Measurements from ENCODE around the gene PCDHA6. TPM values are rescaled to one million over a fixed set of nuclear protein-coding genes. Genes with fewer than 3 reads are reported as not detected.
"Not testable (repeated sequence)": the region's sequence is repeated elsewhere in the genome, so short reads cannot be mapped to it uniquely, and the experiment has no call there.

The PCDHA6 gene
- total RNA-seq, 1 donor from 2014 or later: not detected

- DNase-seq: no peak
- Histone ChIP-seq H3K4me3 (peak within 1 kb of the TSS; percentile 37), H3K27ac (replicated peaks) (no peak within 1 kb of the TSS), H3K9me3 (replicated peaks) (peaks cover 90% of the 10 kb centered on the region), H3K4me1 (no peaks in the 10 kb centered on the region), H3K36me3 (no peaks in the 10 kb centered on the region), H3K27me3 (ENCODE audit: low read depth) (peaks cover 47% of the 10 kb centered on the region)
- peak; percentile 22 for TF ChIP-seq CTCF (IDR thresholded peaks at IDR 0.05; ENCODE audit: borderline replicate concordance)
- intact Hi-C loops (cut with micrococcal nuclease): no loop called here
These were observed 33.0 kb upstream of the PCDHA6 start, which contains the start of gene PCDHA2 for GRCh38 chr5:140794595-140795258. Gene PCDHA2, plus strand, starts transcription at chr5:140794852.

GRCh38 chr5:140795259-140795641 lies 32.5 kb upstream of the PCDHA6 start:
- Histone ChIP-seq H3K4me1 (no peaks in the 10 kb centered on the region), H3K36me3 (no peaks in the 10 kb centered on the region), H3K27me3 (ENCODE audit: low read depth) (peaks cover 47% of the 10 kb centered on the region), H3K4me3 (peak overlapping the region; percentile 37), H3K9me3 (replicated peaks) (peaks cover 88% of the 10 kb centered on the region), H3K27ac (replicated peaks) (no peak overlapping the region)
- no peak for DNase-seq
- intact Hi-C loops (cut with micrococcal nuclease): no loop called here
- TF ChIP-seq CTCF (IDR thresholded peaks at IDR 0.05; ENCODE audit: borderline replicate concordance): peak; percentile 7

GRCh38 chr5:140796072-140796717 lies 31.6 kb upstream of the PCDHA6 start:
- H3K27ac ChIP-seq (replicated peaks); H3K36me3 ChIP-seq; DNase-seq; intact Hi-C loops (cut with micrococcal nuclease); H3K4me3 ChIP-seq; H3K4me1 ChIP-seq: not testable (repeated sequence)
- Histone ChIP-seq H3K27me3 (ENCODE audit: low read depth) (peaks cover 51% of the 10 kb centered on the region), H3K9me3 (replicated peaks) (peaks cover 88% of the 10 kb centered on the region)

- no peak overlapping the region for H3K27ac ChIP-seq (replicated peaks)
- peaks cover 88% of the 10 kb centered on the region for H3K9me3 ChIP-seq (replicated peaks)
- no peaks in the 10 kb centered on the region for H3K36me3 ChIP-seq
- intact Hi-C loops (cut with micrococcal nuclease): no loop called here
- no peak overlapping the region for H3K4me3 ChIP-seq
- TF ChIP-seq CTCF (IDR thresholded peaks at IDR 0.05; ENCODE audit: borderline replicate concordance): no peak
- peaks cover 55% of the 10 kb centered on the region for H3K27me3 ChIP-seq (ENCODE audit: low read depth)
- no peaks in the 10 kb centered on the region for H3K4me1 ChIP-seq
- DNase-seq: no peak
These were observed 31.1 kb upstream of the PCDHA6 start for GRCh38 chr5:140796718-140797095.

- Histone ChIP-seq H3K4me3 (peak within 1 kb of the TSS; percentile 56), H3K36me3 (no peaks in the 10 kb centered on the region), H3K4me1 (no peaks in the 10 kb centered on the region), H3K9me3 (replicated peaks) (peaks cover 69% of the 10 kb centered on the region), H3K27me3 (ENCODE audit: low read depth) (peaks cover 53% of the 10 kb centered on the region), H3K27ac (replicated peaks) (no peak within 1 kb of the TSS)
- peak; percentile 26 for TF ChIP-seq CTCF (IDR thresholded peaks at IDR 0.05; ENCODE audit: borderline replicate concordance)
- DNase-seq: no peak
- intact Hi-C loops (cut with micrococcal nuclease): no loop called here
These were observed 26.8 kb upstream of the PCDHA6 start, which contains the start of gene PCDHA3 for GRCh38 chr5:140800816-140801493. Gene PCDHA3, plus strand, starts transcription at chr5:140801057.

- no peaks in the 10 kb centered on the region for H3K36me3 ChIP-seq
- H3K4me1 ChIP-seq: no peaks in the 10 kb centered on the region
- H3K27ac ChIP-seq (replicated peaks): no peak overlapping the region
- peak overlapping the region; percentile 56 for H3K4me3 ChIP-seq
- peak; percentile 41 for TF ChIP-seq CTCF (IDR thresholded peaks at IDR 0.05; ENCODE audit: borderline replicate concordance)
- DNase-seq: no peak
- peaks cover 68% of the 10 kb centered on the region for H3K9me3 ChIP-seq (replicated peaks)
- intact Hi-C loops (cut with micrococcal nuclease): no loop called here
- peaks cover 53% of the 10 kb centered on the region for H3K27me3 ChIP-seq (ENCODE audit: low read depth)
These were observed 26.3 kb upstream of the PCDHA6 start for GRCh38 chr5:140801494-140801841.

- Histone ChIP-seq H3K27me3 (ENCODE audit: low read depth) (peaks cover 54% of the 10 kb centered on the region), H3K9me3 (replicated peaks) (peaks cover 67% of the 10 kb centered on the region)
- H3K4me1 ChIP-seq; H3K4me3 ChIP-seq; DNase-seq; H3K27ac ChIP-seq (replicated peaks); intact Hi-C loops (cut with micrococcal nuclease); H3K36me3 ChIP-seq: not testable (repeated sequence)
These were observed 25.4 kb upstream of the PCDHA6 start for GRCh38 chr5:140802381-140802780.

All from left ventricle myocardium inferior (tissue), 1 donor.